H1 (cell line): ENCODE results near the gene COL4A1. TPM values are rescaled to one million over a fixed set of nuclear protein-coding genes. Genes with fewer than 3 reads are reported as not detected.

ENCODE experiments used
- CTCF ChIA-PET: fragments of 300-600 bp; sonication (Branson Sonifier 250); formaldehyde crosslinking; loops from one replicate; lab custom pipeline; 2021; ENCODE audit not compliant: partially characterized antibody; lab: Charles Lee
- POLR2A ChIA-PET: fragments of 300-600 bp; sonication (Branson Sonifier 250); formaldehyde crosslinking; loops from one replicate; lab custom pipeline; 2021; ENCODE audit warnings: inconsistent platforms; ENCODE audit not compliant: partially characterized antibody; lab: Charles Lee
- DNase-seq, 2 experiments: peaks; one replicate each; pipeline versions ENCODE4 v3.0.0 to v3.0.0-alpha.2; 2010 to 2022; ENCODE audit warnings: low spot score in 2 of 2, low read depth in 1 of 2, mixed read lengths in 1 of 2
- FAIRE-seq: peaks from 2 replicates; lab custom pipeline; 2011; peaks lifted over from hg19 to GRCh38; lab: Jason Lieb, UNC
- H2AFZ ChIP-seq: 2 replicates; pipeline ENCODE4 v1.8.1; 2012; ENCODE audit warnings: low read length, inconsistent platforms
- H2AK5ac ChIP-seq: 2 replicates; pipeline ENCODE4 v1.6.1; 2013; ENCODE audit warnings: low read depth, low read length
- H2BK120ac ChIP-seq: replicated peaks from 2 replicates; pipeline ENCODE3; 2013; ENCODE audit warnings: low read depth, low read length, inconsistent platforms
- H2BK12ac ChIP-seq: 2 replicates; pipeline ENCODE4 v1.6.1; 2013; ENCODE audit warnings: low read depth, low read length
- H2BK15ac ChIP-seq: 2 replicates; pipeline ENCODE4 v1.6.1; 2013; ENCODE audit warnings: low read length
- H2BK20ac ChIP-seq: 2 replicates; pipeline ENCODE4 v1.6.1; 2013; ENCODE audit warnings: low read length
- H2BK5ac ChIP-seq: 2 replicates; pipeline ENCODE4 v1.6.1; 2013; ENCODE audit warnings: low read depth, low read length
- H3K14ac ChIP-seq: 2 replicates; pipeline ENCODE4 v1.6.1; 2013; ENCODE audit warnings: inconsistent platforms; ENCODE audit not compliant: insufficient read length
- H3K18ac ChIP-seq: 2 replicates; pipeline ENCODE4 v1.6.1; 2013; ENCODE audit warnings: low read length; ENCODE audit errors: extremely low read depth
- H3K23ac ChIP-seq: 2 replicates; pipeline ENCODE4 v1.6.1; 2013; ENCODE audit warnings: inconsistent platforms; ENCODE audit not compliant: insufficient read length
- H3K23me2 ChIP-seq: 2 replicates; pipeline ENCODE4 v1.6.1; 2013; ENCODE audit warnings: low read depth, low read length
- H3K27ac ChIP-seq: 2 replicates; pipeline ENCODE4 v1.6.1; 2011; ENCODE audit warnings: low read depth, low read length, inconsistent platforms
- H3K27me3 ChIP-seq, 4 experiments: replicated peaks in 1 of 4; 1 replicate in 1 of 4; 2 replicates in 3 of 4; pipeline versions ENCODE4 v1.6.1 to v1.8.1; 2011 to 2013; ENCODE audit warnings: low read length in 3 of 4, mild to moderate bottlenecking in 3 of 4, inconsistent platforms in 2 of 4, mixed read lengths in 2 of 4, moderate library complexity in 1 of 4; ENCODE audit not compliant: control insufficient read depth in 3 of 4, insufficient read depth in 3 of 4; ENCODE audit errors: extremely low read depth in 1 of 4
- H3K36me3 ChIP-seq, 4 experiments: 2 replicates each; pipeline versions ENCODE4 v1.6.1 to v1.8.1; 2011 to 2013; ENCODE audit warnings: mild to moderate bottlenecking in 4 of 4, low read length in 3 of 4, moderate library complexity in 2 of 4, control low read depth in 1 of 4, inconsistent platforms in 1 of 4; ENCODE audit not compliant: insufficient read depth in 4 of 4, control insufficient read depth in 2 of 4
- H3K4ac ChIP-seq: replicated peaks from 2 replicates; pipeline ENCODE3; 2013; ENCODE audit warnings: low read length, low read depth, mixed read lengths, inconsistent platforms; ENCODE audit not compliant: insufficient read length
- H3K4me1 ChIP-seq, 4 experiments: replicated peaks in 1 of 4; 1 replicate in 1 of 4; 2 replicates in 3 of 4; pipeline versions ENCODE4 v1.6.1 to v1.8.1; 2011 to 2013; ENCODE audit warnings: low read length in 3 of 4, inconsistent platforms in 2 of 4, mixed read lengths in 1 of 4; ENCODE audit not compliant: insufficient read depth in 4 of 4, control insufficient read depth in 3 of 4
- H3K4me2 ChIP-seq, 2 experiments: 2 replicates each; pipeline versions ENCODE4 v1.6.1 to v1.8.1; 2011 to 2013; ENCODE audit warnings: low read depth in 2 of 2, low read length in 2 of 2, control low read depth in 1 of 2, inconsistent platforms in 1 of 2, mild to moderate bottlenecking in 1 of 2; ENCODE audit not compliant: insufficient read depth in 1 of 2
- H3K4me3 ChIP-seq, 4 experiments: fragments of 200-600, 300-600 bp in 1 of 4; sonication (generic), shearing (Covaris generic), sonication (Bioruptor Twin) in 1 of 4; 2 replicates each; pipeline versions ENCODE4 v1.5.1 to v1.8.1; 2011 to 2016; ENCODE audit warnings: low read length in 4 of 4, low read depth in 3 of 4, control low read depth in 2 of 4, inconsistent platforms in 2 of 4, mild to moderate bottlenecking in 2 of 4, mixed read lengths in 1 of 4, moderate library complexity in 1 of 4; ENCODE audit not compliant: insufficient read depth in 2 of 4; ENCODE audit errors: extremely low read depth in 1 of 4
- H3K56ac ChIP-seq: replicated peaks from 2 replicates; pipeline ENCODE3; 2013; ENCODE audit warnings: low read depth, mild to moderate bottlenecking, mixed read lengths, low read length, inconsistent platforms; ENCODE audit not compliant: insufficient read length
- H3K79me1 ChIP-seq: 2 replicates; pipeline ENCODE4 v1.6.1; 2013; ENCODE audit warnings: low read depth, low read length, control low read depth
- H3K79me2 ChIP-seq, 2 experiments: 2 replicates each; pipeline versions ENCODE4 v1.6.1 to v1.8.1; 2012 to 2013; ENCODE audit warnings: low read length in 2 of 2, mild to moderate bottlenecking in 2 of 2, inconsistent platforms in 1 of 2; ENCODE audit not compliant: insufficient read depth in 2 of 2, control insufficient read depth in 1 of 2
- H3K9ac ChIP-seq, 4 experiments: replicated peaks in 1 of 4; 1 replicate in 1 of 4; 2 replicates in 3 of 4; pipeline versions ENCODE4 v1.6.1 to v1.8.1; 2011 to 2013; ENCODE audit warnings: low read depth in 3 of 4, low read length in 3 of 4, control low read depth in 2 of 4, mild to moderate bottlenecking in 2 of 4, moderate library complexity in 2 of 4, inconsistent platforms in 1 of 4; ENCODE audit errors: extremely low read depth in 1 of 4
- H3K9me3 ChIP-seq, 2 experiments: 2 replicates each; pipeline versions ENCODE4 v1.6.1 to v1.8.1; 2012 to 2013; ENCODE audit warnings: mild to moderate bottlenecking in 2 of 2, moderate library complexity in 2 of 2, control low read depth in 1 of 2, inconsistent platforms in 1 of 2, low read depth in 1 of 2, low read length in 1 of 2, mixed read lengths in 1 of 2; ENCODE audit not compliant: insufficient read depth in 2 of 2
- H4K20me1 ChIP-seq, 2 experiments: replicated peaks in 1 of 2; 2 replicates each; pipeline versions ENCODE3 to v1.8.1; 2011 to 2013; ENCODE audit warnings: inconsistent platforms in 2 of 2, low read length in 2 of 2, mild to moderate bottlenecking in 1 of 2; ENCODE audit not compliant: insufficient read depth in 2 of 2, control insufficient read depth in 1 of 2
- H4K5ac ChIP-seq: 2 replicates; pipeline ENCODE4 v1.6.1; 2013; ENCODE audit warnings: low read length, low read depth, mixed read lengths, inconsistent platforms; ENCODE audit not compliant: insufficient read length
- H4K8ac ChIP-seq: 2 replicates; pipeline ENCODE4 v1.8.0; 2013; ENCODE audit warnings: mild to moderate bottlenecking, moderate library complexity, low read length, inconsistent platforms; ENCODE audit not compliant: insufficient read depth; ENCODE audit errors: extremely low read depth
- H4K91ac ChIP-seq: replicated peaks from 2 replicates; pipeline ENCODE3; 2013; ENCODE audit warnings: low read length, mixed read lengths, inconsistent platforms; ENCODE audit not compliant: insufficient read length
- BRCA1 ChIP-seq: IDR thresholded peaks from 2 replicates; pipeline ENCODE4 v1.6.1; 2012; ENCODE audit warnings: low read depth, low read length, improper control_type of control experiment
- CEBPB ChIP-seq: IDR thresholded peaks from 2 replicates; pipeline ENCODE4 v1.6.1; 2012; ENCODE audit warnings: low read depth, low read length
- CTBP2 ChIP-seq: IDR thresholded peaks from 2 replicates; pipeline ENCODE4 v1.7.0; 2011; ENCODE audit warnings: borderline replicate concordance, mild to moderate bottlenecking, moderate library complexity, mixed read lengths, low read length; ENCODE audit not compliant: insufficient read depth, insufficient read length
- HDAC6 ChIP-seq: IDR thresholded peaks from one replicate; pipeline ENCODE4 v1.7.1; 2012; ENCODE audit warnings: low read depth, mild to moderate bottlenecking, inconsistent platforms, low read length, moderate library complexity
- MAFK ChIP-seq: IDR thresholded peaks from 2 replicates; pipeline ENCODE4 v1.6.1; 2012; ENCODE audit warnings: low read depth, mild to moderate bottlenecking, improper control_type of control experiment, low read length
- MAX ChIP-seq: IDR thresholded peaks from 2 replicates; pipeline ENCODE4 v1.6.1; 2012; ENCODE audit warnings: inconsistent platforms
- RXRA ChIP-seq: IDR thresholded peaks from 2 replicates; pipeline ENCODE4 v1.6.1; 2011; ENCODE audit warnings: low read depth, mild to moderate bottlenecking, low read length, moderate library complexity; ENCODE audit not compliant: insufficient read depth
- WGBS, 2 experiments: shearing (Covaris generic) in 1 of 2; methylation state at CpG; one replicate each; pipeline versions ENCODE4 v1.1.6 to v1.1.7; 2013 to 2015; ENCODE audit warnings: low lambda C conversion rate in 2 of 2, mixed read lengths in 2 of 2, inconsistent platforms in 1 of 2, low coverage in 1 of 2, missing lambda C conversion rate in 1 of 2; ENCODE audit not compliant: insufficient replicate concordance in 2 of 2, insufficient coverage in 1 of 2, insufficient read length in 1 of 2; ENCODE audit errors: extremely low coverage in 1 of 2, missing lambda C conversion rate in 1 of 2; 5-methylcytosine and 5-hydroxymethylcytosine counted together
- polyA plus RNA-seq, 7 experiments: library from polyadenylated mRNA; depleted of rRNA in 3 of 7; stranded (reverse) in 5 of 7; unstranded in 2 of 7; fragments of >200 nt in 5 of 7; fragments of 200-250 nt in 2 of 7; gene quantifications; 1 replicate in 5 of 7; 2 replicates in 1 of 7; 4 replicates in 1 of 7; pipeline versions ENCODE4 v1.2.1 to v1.2.3, GENCODE V29; 2011 to 2013; ENCODE audit warnings: missing spikeins in 2 of 7, mixed read lengths in 2 of 7
- total RNA-seq: library from RNA; stranded (reverse); fragmentation: NEBNext Ultra II Directional; extraction: Animal tissue kit (Norgen Biotek cat#: 25700); gene quantifications from 2 replicates; pipeline ENCODE4 v1.2.1, GENCODE V29; 2021

Gene COL4A1
- total and polyA plus RNA-seq, 2 of the 8 experiments (the other 6 are each of a cell fraction or from before 2014, with no cell fraction given) = 30.7 to 82.0 TPM

GRCh38 chr13:110280231-110280813, 26.6 kb downstream of the COL4A1 start:
- H2AK5ac ChIP-seq = no peak overlapping the region
- H3K18ac ChIP-seq = no peak overlapping the region
- H3K9me3 ChIP-seq = no peaks in the 10 kb centered on the region
- no peak overlapping the region for H2BK12ac ChIP-seq
- no peak overlapping the region for H2AFZ ChIP-seq
- TF ChIP-seq MAFK (no peak), RXRA (no peak), BRCA1 (no peak), MAX (no peak), HDAC6 (no peak), CTBP2 (no peak), CEBPB (no peak)
- no peak overlapping the region for H3K4me3 ChIP-seq
- peaks cover 0 to 3% (median under 1%) of the 10 kb centered on the region in 4 experiments; a peak in 1 of 7 replicates for H3K4me1 ChIP-seq
- ChIA-PET CTCF (interaction anchor here (0.9 to 1.3 kb wide), 3 partner anchors 9 to 83 kb away, joined by 3 to 4 read pairs (median 3); no protein-coding TSS in a partner anchor), POLR2A (interaction anchor here (1.0 kb wide), 1 partner anchor 31 kb away, joined by 3 read pairs; no protein-coding TSS in a partner anchor)
- peaks cover 3% of the 10 kb centered on the region for H3K79me1 ChIP-seq
- H3K4ac ChIP-seq = no peak overlapping the region
- no peak overlapping the region for H4K8ac ChIP-seq
- H2BK120ac ChIP-seq = no peak overlapping the region
- H3K9ac ChIP-seq = no peak overlapping the region
- no peak overlapping the region for H3K27ac ChIP-seq
- H2BK15ac ChIP-seq = no peak overlapping the region
- H4K5ac ChIP-seq = no peak overlapping the region
- no peak overlapping the region for H3K4me2 ChIP-seq
- H3K23me2 ChIP-seq = no peaks in the 10 kb centered on the region
- DNase-seq (no peak), FAIRE-seq (no peak)
- no peak overlapping the region for H3K23ac ChIP-seq
- no peaks in the 10 kb centered on the region for H3K27me3 ChIP-seq
- no peak overlapping the region for H2BK5ac ChIP-seq
- no peak overlapping the region for H2BK20ac ChIP-seq
- no peak overlapping the region for H4K91ac ChIP-seq
- H3K79me2 ChIP-seq = peaks cover 0 to 3% of the 10 kb centered on the region in 2 experiments; a peak in 2 of 4 replicates
- no peak overlapping the region for H3K14ac ChIP-seq
- no peak overlapping the region for H3K56ac ChIP-seq
- WGBS, 2 experiments = 92% methylated on average over 9 of the region's 9 CpGs; no CpG with 5 or more reads in 1 of the 2 experiments
- no peaks in the 10 kb centered on the region; a peak in 2 of 8 replicates for H3K36me3 ChIP-seq
- peaks cover 1 to 7% of the 10 kb centered on the region in 2 experiments for H4K20me1 ChIP-seq
